Esophagus squamous epithelium (tissue), 5 donors: ENCODE measurements around the gene SIDT2. TPM values are rescaled to one million over a fixed set of nuclear protein-coding genes. Genes with fewer than 3 reads are reported as not detected.

Experiments
- DNase-seq: peaks from one replicate; lab custom pipeline; 2025; lab: John Stamatoyannopoulos, UW
- H3K27ac ChIP-seq, 4 donors: fragments of 200-600 bp; sonication (generic); one replicate each; pipeline ENCODE4 v1.5.1; 2016 to 2019; ENCODE audit warnings: mild to moderate bottlenecking in 1 of 4
- H3K27me3 ChIP-seq, 4 donors: fragments of 200-600 bp; sonication (generic); 1 replicate in 3 of 4; 2 replicates in 1 of 4; pipeline versions ENCODE4 v1.5.1 to v1.6.0; 2017 to 2021; ENCODE audit warnings: antibody characterized with exemption in 1 of 4
- H3K36me3 ChIP-seq, 3 donors: fragments of 200-600 bp; sonication (generic); one replicate each; pipeline ENCODE4 v1.5.1; 2016 to 2019
- H3K4me1 ChIP-seq, 3 donors: fragments of 200-600 bp; sonication (generic); one replicate each; pipeline ENCODE4 v1.5.1; 2017 to 2019
- H3K4me3 ChIP-seq, 4 donors: fragments of 200-600 bp; sonication (generic); 1 replicate in 3 of 4; 2 replicates in 1 of 4; pipeline ENCODE4 v1.5.1; 2016 to 2019; ENCODE audit warnings: mild to moderate bottlenecking in 2 of 4, moderate library complexity in 1 of 4
- H3K9me3 ChIP-seq, 3 donors: fragments of 200-600 bp; sonication (generic); one replicate each; pipeline ENCODE4 v1.5.1; 2016 to 2019
- CTCF ChIP-seq, 6 experiments: fragments of 450-650 bp in 4 of 6; fragments of 200-600 bp in 2 of 6; sonication (generic) in 2 of 6; IDR thresholded peaks; one replicate each; pipeline ENCODE4 v1.5.1; 2016 to 2019; ENCODE audit warnings: antibody characterized with exemption in 6 of 6, mild to moderate bottlenecking in 4 of 6, moderate library complexity in 4 of 6
- POLR2A ChIP-seq, 4 donors: fragments of 450-650 bp; IDR thresholded peaks; one replicate each; pipeline ENCODE4 v1.6.1; 2017; ENCODE audit warnings: antibody characterized with exemption in 4 of 4, mild to moderate bottlenecking in 4 of 4, moderate library complexity in 3 of 4
- WGBS, 2 donors: methylation state at CpG; one replicate each; pipeline ENCODE4 v1.1.5; 2018; 5-methylcytosine and 5-hydroxymethylcytosine counted together
- intact Hi-C: fragments of 100-400 bp; cut with DNase I; formaldehyde crosslinking; loops from one replicate; pipeline ENCODE4 v1.15.0; 2022
- total RNA-seq, 4 donors: library from RNA; depleted of rRNA; stranded (reverse); fragments of >200 nt; gene quantifications; one replicate each; pipeline ENCODE4 v1.1.0, GENCODE V29; 2016
- donor health status: DM: yes; HTN: yes; CAD: no.

Gene SIDT2
- total RNA-seq, 4 donors from 2014 or later: 6.9 to 20.0 (median 9.4) TPM

- intact Hi-C loops: no loop called here
- peaks cover 14 to 41% (median 23%) of the 10 kb centered on the region in 3 donors for H3K4me1 ChIP-seq
- H3K36me3 ChIP-seq: peaks cover 0 to 21% (median 6%) of the 10 kb centered on the region in 3 donors
- peak overlapping the region; percentile 83 to 91 (median 90) for H3K4me3 ChIP-seq
- H3K27ac ChIP-seq: peak overlapping the region; percentile 94 to 97 (median 94)
- no peak for TF ChIP-seq POLR2A (IDR thresholded peaks at IDR 0.05)
- no peak for TF ChIP-seq CTCF (IDR thresholded peaks at IDR 0.05)
- peaks cover 0 to 6% (median 0%) of the 10 kb centered on the region in 4 donors for H3K27me3 ChIP-seq
- no peak for DNase-seq
- H3K9me3 ChIP-seq: no peaks in the 10 kb centered on the region
- WGBS, 2 donors: 6 to 7% methylated on average over 5 of the region's 5 CpGs
These were observed 35.2 kb upstream of the SIDT2 start for GRCh38 chr11:117143390-117143789.

GRCh38 chr11:117143871-117144476, 34.6 kb upstream of the SIDT2 start, which contains the start of gene PAFAH1B2:
PAFAH1B2 (plus strand) TSS chr11:117144287; CDS start chr11:117152448, 8,161 bp downstream.
- no peaks in the 10 kb centered on the region for H3K9me3 ChIP-seq
- peak; percentile 70 for DNase-seq
- intact Hi-C loops: no loop called here
- H3K4me3 ChIP-seq: peak within 1 kb of the TSS; percentile 83 to 91 (median 90)
- peaks cover 0 to 6% (median 0%) of the 10 kb centered on the region in 4 donors for H3K27me3 ChIP-seq
- 0% methylated on average over 20 to 38 of the region's 48 CpGs for WGBS, 2 donors
- peak within 1 kb of the TSS; percentile 94 to 97 (median 94) for H3K27ac ChIP-seq
- H3K36me3 ChIP-seq: peaks cover 0 to 27% (median 6%) of the 10 kb centered on the region in 3 donors
- TF ChIP-seq POLR2A (IDR thresholded peaks at IDR 0.05) (peak in 3 of 4 donors; percentile 70 to 92 (median 85)), CTCF (IDR thresholded peaks at IDR 0.05) (peak in 1 of 6 experiments; percentile 11)
- H3K4me1 ChIP-seq: peaks cover 14 to 46% (median 26%) of the 10 kb centered on the region in 3 donors

GRCh38 chr11:117144477-117145392, 33.8 kb upstream of the SIDT2 start:
- WGBS, 2 donors: 0% methylated on average over 21 to 23 of the region's 62 CpGs

GRCh38 chr11:117145393-117145761, 33.2 kb upstream of the SIDT2 start:
- no peaks in the 10 kb centered on the region for H3K9me3 ChIP-seq
- peak overlapping the region; percentile 94 to 97 (median 94) for H3K27ac ChIP-seq
- WGBS, 2 donors: 0 to 2% methylated on average over 5 of the region's 5 CpGs
- intact Hi-C loops: no loop called here
- peak overlapping the region; percentile 83 to 91 (median 90) for H3K4me3 ChIP-seq
- H3K27me3 ChIP-seq: no peaks in the 10 kb centered on the region
- TF ChIP-seq POLR2A (IDR thresholded peaks at IDR 0.05) (no peak), CTCF (IDR thresholded peaks at IDR 0.05) (no peak)
- no peak for DNase-seq
- peaks cover 14 to 59% (median 34%) of the 10 kb centered on the region in 3 donors for H3K4me1 ChIP-seq
- peaks cover 0 to 29% (median 6%) of the 10 kb centered on the region in 3 donors for H3K36me3 ChIP-seq

More at GRCh38 chr11:117144477-117145392, 33.8 kb upstream of the SIDT2 start:
- Histone ChIP-seq H3K4me3 (peak overlapping the region; percentile 83 to 91 (median 90)), H3K27ac (peak overlapping the region; percentile 94 to 97 (median 94)), H3K27me3 (no peaks in the 10 kb centered on the region), H3K36me3 (peaks cover 0 to 29% (median 6%) of the 10 kb centered on the region in 3 donors), H3K4me1 (peaks cover 14 to 52% (median 29%) of the 10 kb centered on the region in 3 donors), H3K9me3 (no peaks in the 10 kb centered on the region)
- TF ChIP-seq POLR2A (IDR thresholded peaks at IDR 0.05): no peak
- peak; percentile 3 for DNase-seq
- intact Hi-C loops: no loop called here

- no peak for DNase-seq
- Histone ChIP-seq H3K4me1 (peaks cover 14 to 70% (median 34%) of the 10 kb centered on the region in 3 donors), H3K36me3 (peaks cover 0 to 34% (median 6%) of the 10 kb centered on the region in 3 donors), H3K9me3 (no peaks in the 10 kb centered on the region), H3K27me3 (no peaks in the 10 kb centered on the region), H3K4me3 (peak overlapping the region in 1 of 4 donors; percentile 91), H3K27ac (no peak overlapping the region)
- intact Hi-C loops: no loop called here
- TF ChIP-seq POLR2A (IDR thresholded peaks at IDR 0.05) (no peak), CTCF (IDR thresholded peaks at IDR 0.05) (no peak)
- 51 to 57% methylated on average over 10 of the region's 10 CpGs for WGBS, 2 donors
These were observed 32.0 kb upstream of the SIDT2 start for GRCh38 chr11:117146521-117146920.
